Panc1 (cell line): ENCODE results near the gene TRNAU1AP. TPM values are rescaled to one million over a fixed set of nuclear protein-coding genes. Genes with fewer than 3 reads are reported as not detected.

Experiments used
- ATAC-seq: fragments of 200-7000 bp; cut with Tn5 transposase; 2 replicates; pipeline ENCODE4 v1.9.1; 2020; ENCODE audit warnings: mild to moderate bottlenecking, moderate library complexity
- BruUV-seq: library from RNA; stranded (reverse); fragments of 400-500 nt; replicated peaks from 2 replicates; lab custom pipeline; 2021; lab: Mats Ljungman, UMichigan
- CTCF ChIA-PET: fragments of 300-600 bp; sonication (Branson Sonifier 250); formaldehyde crosslinking; loops from one replicate; lab custom pipeline; 2022; ENCODE audit warnings: antibody characterized with exemption; lab: Charles Lee
- POLR2A ChIA-PET: fragments of 300-600 bp; sonication (Branson Sonifier 250); formaldehyde crosslinking; loops from one replicate; lab custom pipeline; 2022; ENCODE audit warnings: antibody characterized with exemption; lab: Charles Lee
- DNase-seq: peaks from one replicate; pipeline ENCODE4 v3.0.0-alpha.2; 2010; ENCODE audit warnings: low read depth, low spot score
- H3K27ac ChIP-seq: 2 replicates; pipeline ENCODE4 v1.5.1; 2011; ENCODE audit warnings: mild to moderate bottlenecking, low read length, inconsistent platforms
- H3K27me3 ChIP-seq: fragments of 200-500 bp; sonication (Bioruptor generic); 2 replicates; pipeline ENCODE4 v1.6.0; 2014; ENCODE audit warnings: low read length, inconsistent platforms; ENCODE audit not compliant: control insufficient read depth, insufficient read depth
- H3K36me3 ChIP-seq: fragments of 200-500 bp; sonication (Bioruptor generic); 2 replicates; pipeline ENCODE4 v1.5.1; 2014; ENCODE audit warnings: inconsistent platforms, mild to moderate bottlenecking, low read length, moderate library complexity; ENCODE audit not compliant: control insufficient read depth, insufficient read depth
- H3K4me1 ChIP-seq: 2 replicates; pipeline ENCODE4 v1.5.1; 2011; ENCODE audit warnings: inconsistent platforms, mild to moderate bottlenecking, low read length, moderate library complexity; ENCODE audit not compliant: control insufficient read depth, insufficient read depth
- H3K4me3 ChIP-seq, 2 experiments: 2 replicates each; pipeline ENCODE4 v1.5.1; 2011 to 2012; ENCODE audit warnings: low read depth in 2 of 2, low read length in 2 of 2, mild to moderate bottlenecking in 2 of 2, inconsistent platforms in 1 of 2, moderate library complexity in 1 of 2
- H3K9me3 ChIP-seq: fragments of 200-500 bp; sonication (Bioruptor generic); 2 replicates; pipeline ENCODE4 v1.5.1; 2014; ENCODE audit warnings: low read depth, mild to moderate bottlenecking, inconsistent platforms, low read length, moderate library complexity; ENCODE audit not compliant: control insufficient read depth, insufficient read depth
- POLR2AphosphoS5 ChIP-seq: IDR thresholded peaks from 2 replicates; pipeline ENCODE4 v1.6.1; 2012; ENCODE audit warnings: mild to moderate bottlenecking, low read depth, low read length, moderate library complexity
- REST ChIP-seq, 2 experiments: IDR thresholded peaks; 2 replicates each; pipeline ENCODE4 v1.6.1; 2011 to 2012; ENCODE audit warnings: low read depth in 2 of 2, control low read depth in 1 of 2, low read length in 1 of 2, mild to moderate bottlenecking in 1 of 2, moderate library complexity in 1 of 2; ENCODE audit not compliant: insufficient read depth in 1 of 2
- SIN3A ChIP-seq: IDR thresholded peaks from 2 replicates; pipeline ENCODE4 v1.6.1; 2012; ENCODE audit warnings: low read depth, mild to moderate bottlenecking, low read length, moderate library complexity, borderline replicate concordance; ENCODE audit not compliant: insufficient read depth
- TCF7L2 ChIP-seq: IDR thresholded peaks from 2 replicates; pipeline ENCODE4 v1.6.1; 2011; ENCODE audit warnings: mild to moderate bottlenecking, low read depth, low read length, inconsistent platforms
- in situ Hi-C: cut with HindIII; loops from 2 replicates; pipeline ENCODE4 v1.10.0; 2016; ENCODE audit warnings: low sequenced_read_pairs, low pct_unique_long_range_greater_than_20kb
- intact Hi-C: fragments of 100-400 bp; cut with micrococcal nuclease; formaldehyde crosslinking; loops from one replicate; pipeline ENCODE4 v1.10.0; 2022; ENCODE audit not compliant: unreplicated experiment
- total RNA-seq: library from RNA; stranded (reverse); gene quantifications from one replicate; pipeline ENCODE4 v1.2.1, GENCODE V29; 2021; ENCODE audit not compliant: unreplicated experiment
- TF ChIP-seq, protein P1 (sequence below): fragments of 450-650 bp; IDR thresholded peaks from 2 replicates; pipeline ENCODE4 v1.5.1; 2017; ENCODE audit warnings: mild to moderate bottlenecking

Gene TRNAU1AP
- total RNA-seq, 1 experiment from 2014 or later = 39.1 TPM

GRCh38 chr1:28534671-28535070, 18.2 kb upstream of the TRNAU1AP start:
- no TSS peak for BruUV-seq
- Histone ChIP-seq H3K4me1 (no peaks in the 10 kb centered on the region), H3K27me3 (no peaks in the 10 kb centered on the region), H3K9me3 (no peaks in the 10 kb centered on the region), H3K27ac (no peak overlapping the region), H3K36me3 (peaks cover 4% of the 10 kb centered on the region; the same call in 1 of the 2 replicates), H3K4me3 (no peak overlapping the region)
- POLR2A ChIA-PET = no interaction called here
- CTCF ChIA-PET = no interaction called here
- intact Hi-C loops (no loop called here), in situ Hi-C loops (no loop called here)
- TF ChIP-seq POLR2AphosphoS5 (no peak), REST (IDR thresholded peaks at IDR 0.05; ENCODE audit: insufficient read depth in 1 of 2, low read depth in 2 of 2, low read length in 1 of 2) (no peak)
- ATAC-seq (no peak), DNase-seq (no peak)

- no peak overlapping the region for H3K27ac ChIP-seq
- no peaks in the 10 kb centered on the region for H3K27me3 ChIP-seq
- POLR2A ChIA-PET = no interaction called here
- no peak for ATAC-seq
- H3K4me1 ChIP-seq = no peaks in the 10 kb centered on the region
- H3K9me3 ChIP-seq = no peaks in the 10 kb centered on the region
- no peaks in the 10 kb centered on the region; the same call in 1 of the 2 replicates for H3K36me3 ChIP-seq
- TF ChIP-seq REST (IDR thresholded peaks at IDR 0.05; ENCODE audit: insufficient read depth in 1 of 2, low read depth in 2 of 2, low read length in 1 of 2) (no peak), SIN3A (no peak), TCF7L2 (no peak), POLR2AphosphoS5 (no peak)
- TF ChIP-seq, protein P1, sequence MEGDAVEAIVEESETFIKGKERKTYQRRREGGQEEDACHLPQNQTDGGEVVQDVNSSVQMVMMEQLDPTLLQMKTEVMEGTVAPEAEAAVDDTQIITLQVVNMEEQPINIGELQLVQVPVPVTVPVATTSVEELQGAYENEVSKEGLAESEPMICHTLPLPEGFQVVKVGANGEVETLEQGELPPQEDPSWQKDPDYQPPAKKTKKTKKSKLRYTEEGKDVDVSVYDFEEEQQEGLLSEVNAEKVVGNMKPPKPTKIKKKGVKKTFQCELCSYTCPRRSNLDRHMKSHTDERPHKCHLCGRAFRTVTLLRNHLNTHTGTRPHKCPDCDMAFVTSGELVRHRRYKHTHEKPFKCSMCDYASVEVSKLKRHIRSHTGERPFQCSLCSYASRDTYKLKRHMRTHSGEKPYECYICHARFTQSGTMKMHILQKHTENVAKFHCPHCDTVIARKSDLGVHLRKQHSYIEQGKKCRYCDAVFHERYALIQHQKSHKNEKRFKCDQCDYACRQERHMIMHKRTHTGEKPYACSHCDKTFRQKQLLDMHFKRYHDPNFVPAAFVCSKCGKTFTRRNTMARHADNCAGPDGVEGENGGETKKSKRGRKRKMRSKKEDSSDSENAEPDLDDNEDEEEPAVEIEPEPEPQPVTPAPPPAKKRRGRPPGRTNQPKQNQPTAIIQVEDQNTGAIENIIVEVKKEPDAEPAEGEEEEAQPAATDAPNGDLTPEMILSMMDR = no peak
- intact Hi-C loops = no loop called here
- in situ Hi-C loops = no loop called here
- no TSS peak for BruUV-seq
- CTCF ChIA-PET = no interaction called here
- no peak overlapping the region for H3K4me3 ChIP-seq
- DNase-seq = no peak
Measured at GRCh38 chr1:28535180-28535579, 17.7 kb upstream of the TRNAU1AP start.
